Activated naive CD8-positive, alpha-beta T cell (primary cell): ENCODE data around the gene DYRK1A.

Experiments
- H3K27ac Mint-ChIP-seq: one replicate; pipeline ENCODE4 v1.8.0; 2021; ENCODE audit warnings: mixed read lengths
- H3K27me3 Mint-ChIP-seq: one replicate; pipeline ENCODE4 v1.8.0; 2021; ENCODE audit warnings: mixed read lengths
- H3K36me3 Mint-ChIP-seq: one replicate; pipeline ENCODE4 v1.8.0; 2021; ENCODE audit warnings: mixed read lengths
- H3K4me1 Mint-ChIP-seq: one replicate; pipeline ENCODE4 v1.8.0; 2021; ENCODE audit warnings: low read depth, mixed read lengths
- H3K4me3 Mint-ChIP-seq: one replicate; pipeline ENCODE4 v1.8.0; 2021; ENCODE audit warnings: mild to moderate bottlenecking, mixed read lengths
- H3K9me3 Mint-ChIP-seq: one replicate; pipeline ENCODE4 v1.8.0; 2021; ENCODE audit warnings: low read depth, mixed read lengths

DYRK1A gene

DNA sequence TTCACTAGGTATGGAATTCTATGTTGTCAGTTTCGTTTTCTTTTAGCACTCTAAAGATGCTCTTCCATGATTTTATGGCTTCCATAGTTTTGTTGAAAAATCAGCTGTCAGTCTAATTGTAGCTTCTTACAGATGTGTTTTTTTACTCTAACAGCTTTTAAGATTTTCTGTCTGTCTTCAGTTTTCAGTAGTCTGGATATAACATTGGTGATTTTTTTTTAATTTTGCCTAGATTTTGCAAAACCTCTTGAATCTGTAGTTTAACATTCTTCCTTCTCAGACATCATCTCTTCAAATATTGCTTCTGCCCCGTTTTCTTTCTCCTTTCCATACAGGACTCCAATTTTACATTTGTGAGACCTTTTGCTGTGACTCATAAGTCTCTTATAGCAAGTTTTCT is 17.9 kb upstream of the DYRK1A start:
- Mint-ChIP-seq H3K27me3 (no peaks in the 10 kb centered on the region), H3K27ac (no peak overlapping the region), H3K4me3 (no peak overlapping the region), H3K36me3 (peaks cover 9% of the 10 kb centered on the region), H3K4me1 (no peaks in the 10 kb centered on the region), H3K9me3 (peaks cover 17% of the 10 kb centered on the region)

GRCh38 chr21:37350472-37350871 is 16.1 kb upstream of the DYRK1A start:
- H3K36me3 Mint-ChIP-seq: peaks cover 9% of the 10 kb centered on the region
- H3K27ac Mint-ChIP-seq: no peak overlapping the region
- no peaks in the 10 kb centered on the region for H3K4me1 Mint-ChIP-seq
- no peak overlapping the region for H3K4me3 Mint-ChIP-seq
- H3K9me3 Mint-ChIP-seq: peaks cover 17% of the 10 kb centered on the region
- no peaks in the 10 kb centered on the region for H3K27me3 Mint-ChIP-seq

DNA sequence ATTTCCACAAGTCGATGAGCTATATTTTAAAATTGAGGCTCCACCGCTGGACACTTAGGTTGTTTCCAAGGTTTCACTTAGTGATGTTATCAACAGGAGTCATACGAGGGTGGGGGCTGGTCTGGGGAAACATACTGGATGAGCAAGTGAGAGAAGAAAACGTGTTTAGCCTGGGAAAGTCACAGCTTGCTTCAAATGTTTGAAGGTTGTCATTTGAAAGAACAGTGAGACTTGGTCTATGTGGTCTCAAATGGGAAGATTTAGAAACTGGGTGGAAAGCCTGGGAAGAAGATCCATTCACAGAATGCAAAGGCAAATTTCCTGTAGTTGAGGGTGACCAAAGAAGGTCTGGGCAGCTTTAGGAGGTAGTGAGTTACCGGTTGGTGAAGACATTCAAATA is 9.9 kb upstream of the DYRK1A start:
- no peak overlapping the region for H3K4me3 Mint-ChIP-seq
- H3K4me1 Mint-ChIP-seq: peaks cover 4% of the 10 kb centered on the region
- H3K27ac Mint-ChIP-seq: no peak overlapping the region
- H3K9me3 Mint-ChIP-seq: no peaks in the 10 kb centered on the region
- H3K27me3 Mint-ChIP-seq: no peaks in the 10 kb centered on the region
- H3K36me3 Mint-ChIP-seq: no peaks in the 10 kb centered on the region

GRCh38 chr21:37357691-37358090 is 8.9 kb upstream of the DYRK1A start:
- Mint-ChIP-seq H3K4me1 (peaks cover 4% of the 10 kb centered on the region), H3K4me3 (no peak overlapping the region), H3K27ac (no peak overlapping the region), H3K27me3 (no peaks in the 10 kb centered on the region), H3K36me3 (no peaks in the 10 kb centered on the region), H3K9me3 (no peaks in the 10 kb centered on the region)

DNA sequence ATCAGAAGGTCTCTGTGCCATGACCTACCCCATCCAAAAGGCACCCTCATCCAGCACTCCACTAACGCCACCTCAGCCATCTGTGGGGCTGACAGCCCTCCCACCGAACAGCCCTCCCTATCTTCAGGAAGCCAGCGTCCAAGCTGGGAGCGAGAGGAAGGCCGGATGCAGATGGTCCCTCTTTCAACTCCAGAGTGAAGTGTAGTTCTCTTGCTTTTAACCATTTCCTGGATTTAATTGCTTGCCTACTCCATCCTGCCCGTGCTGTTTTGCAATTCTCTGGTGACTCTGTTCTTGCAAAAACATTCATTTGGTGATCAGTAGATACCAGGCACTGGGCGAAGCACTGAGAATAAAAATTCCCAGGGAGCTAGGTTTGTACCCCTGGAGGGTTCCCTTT is 8.2 kb upstream of the DYRK1A start:
- no peaks in the 10 kb centered on the region for H3K9me3 Mint-ChIP-seq
- no peaks in the 10 kb centered on the region for H3K36me3 Mint-ChIP-seq
- no peaks in the 10 kb centered on the region for H3K27me3 Mint-ChIP-seq
- H3K4me1 Mint-ChIP-seq: peaks cover 4% of the 10 kb centered on the region
- no peak overlapping the region for H3K27ac Mint-ChIP-seq
- no peak overlapping the region for H3K4me3 Mint-ChIP-seq

GRCh38 chr21:37363936-37364335 is 2.6 kb upstream of the DYRK1A start:
- Mint-ChIP-seq H3K9me3 (no peaks in the 10 kb centered on the region), H3K36me3 (no peaks in the 10 kb centered on the region), H3K27me3 (no peaks in the 10 kb centered on the region), H3K4me1 (peaks cover 18% of the 10 kb centered on the region), H3K27ac (no peak overlapping the region), H3K4me3 (no peak overlapping the region)

- no peaks in the 10 kb centered on the region for H3K9me3 Mint-ChIP-seq
- peak overlapping the region; percentile 97 for H3K27ac Mint-ChIP-seq
- peak overlapping the region; percentile 95 for H3K4me3 Mint-ChIP-seq
- no peaks in the 10 kb centered on the region for H3K27me3 Mint-ChIP-seq
- no peaks in the 10 kb centered on the region for H3K36me3 Mint-ChIP-seq
- H3K4me1 Mint-ChIP-seq: peaks cover 26% of the 10 kb centered on the region
These were observed 1.9 kb upstream of the DYRK1A start for GRCh38 chr21:37364722-37365121.

DNA sequence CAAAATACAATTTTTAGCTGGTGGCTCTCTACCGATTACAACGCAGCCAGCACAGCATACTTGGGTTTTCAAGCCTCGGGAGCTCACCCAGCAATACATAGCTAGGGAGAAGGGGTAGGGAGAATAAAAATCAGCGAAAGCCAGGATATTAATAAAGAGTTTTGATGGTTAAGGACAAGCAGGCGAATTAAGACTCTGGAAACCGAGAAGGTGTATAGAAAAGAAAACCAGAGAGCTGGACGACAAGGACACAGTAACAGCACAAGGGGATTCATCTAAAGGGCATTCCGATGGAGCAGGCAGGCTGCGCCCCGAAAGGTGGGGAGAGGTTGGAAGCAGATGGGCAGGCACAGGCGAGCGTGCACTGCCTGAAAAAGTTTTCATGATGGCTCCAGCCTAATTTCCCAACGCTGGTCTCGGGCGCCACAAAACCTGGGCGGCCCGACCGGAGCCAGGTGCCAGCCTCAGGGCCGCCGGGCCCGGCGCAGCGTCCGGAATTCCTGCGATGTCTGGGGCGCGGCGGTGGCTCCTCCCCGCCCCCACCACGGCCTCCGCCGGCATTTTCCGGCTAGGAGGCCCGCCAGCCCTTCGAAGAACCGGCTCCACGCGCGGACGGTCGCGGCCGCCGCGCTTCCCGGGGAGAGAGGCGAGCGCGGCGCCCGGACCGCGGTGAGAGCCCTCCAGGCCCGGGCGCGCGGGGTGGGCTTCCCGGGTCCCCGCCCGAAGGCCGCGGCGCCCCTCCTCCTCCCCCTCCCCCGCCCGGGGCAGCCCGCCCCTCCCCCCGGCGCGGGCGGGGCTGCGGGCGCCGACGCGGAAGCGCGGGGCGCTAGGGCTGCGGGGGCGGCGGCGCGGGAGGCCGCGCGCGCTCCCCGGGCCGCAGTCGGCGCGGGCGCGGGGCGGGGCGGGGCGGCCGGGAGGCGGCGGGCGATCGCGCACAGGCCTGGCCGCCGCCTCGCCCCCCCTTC is 774 bp upstream of the DYRK1A start:
- peak overlapping the region; percentile 97 for H3K4me3 Mint-ChIP-seq
- H3K27ac Mint-ChIP-seq: peak overlapping the region; percentile 97
- H3K36me3 Mint-ChIP-seq: no peaks in the 10 kb centered on the region
- no peaks in the 10 kb centered on the region for H3K27me3 Mint-ChIP-seq
- H3K9me3 Mint-ChIP-seq: no peaks in the 10 kb centered on the region
- H3K4me1 Mint-ChIP-seq: peaks cover 37% of the 10 kb centered on the region

GRCh38 chr21:37367336-37367702 is 746 bp downstream of the DYRK1A start:
- Mint-ChIP-seq H3K4me1 (peaks cover 51% of the 10 kb centered on the region), H3K4me3 (no peak overlapping the region), H3K9me3 (no peaks in the 10 kb centered on the region), H3K36me3 (no peaks in the 10 kb centered on the region), H3K27ac (no peak overlapping the region), H3K27me3 (no peaks in the 10 kb centered on the region)

- Mint-ChIP-seq H3K27ac (peak overlapping the region; percentile 91), H3K9me3 (no peaks in the 10 kb centered on the region), H3K36me3 (no peaks in the 10 kb centered on the region), H3K27me3 (no peaks in the 10 kb centered on the region), H3K4me1 (peaks cover 56% of the 10 kb centered on the region), H3K4me3 (peak overlapping the region; percentile 94)
These were observed 1.3 kb downstream of the DYRK1A start for GRCh38 chr21:37367703-37368540.

- Mint-ChIP-seq H3K4me1 (peaks cover 64% of the 10 kb centered on the region), H3K4me3 (peak overlapping the region; percentile 94), H3K27ac (peak overlapping the region; percentile 91), H3K27me3 (no peaks in the 10 kb centered on the region), H3K9me3 (no peaks in the 10 kb centered on the region), H3K36me3 (no peaks in the 10 kb centered on the region)
These were observed 2.1 kb downstream of the DYRK1A start for GRCh38 chr21:37368541-37369279.

DNA sequence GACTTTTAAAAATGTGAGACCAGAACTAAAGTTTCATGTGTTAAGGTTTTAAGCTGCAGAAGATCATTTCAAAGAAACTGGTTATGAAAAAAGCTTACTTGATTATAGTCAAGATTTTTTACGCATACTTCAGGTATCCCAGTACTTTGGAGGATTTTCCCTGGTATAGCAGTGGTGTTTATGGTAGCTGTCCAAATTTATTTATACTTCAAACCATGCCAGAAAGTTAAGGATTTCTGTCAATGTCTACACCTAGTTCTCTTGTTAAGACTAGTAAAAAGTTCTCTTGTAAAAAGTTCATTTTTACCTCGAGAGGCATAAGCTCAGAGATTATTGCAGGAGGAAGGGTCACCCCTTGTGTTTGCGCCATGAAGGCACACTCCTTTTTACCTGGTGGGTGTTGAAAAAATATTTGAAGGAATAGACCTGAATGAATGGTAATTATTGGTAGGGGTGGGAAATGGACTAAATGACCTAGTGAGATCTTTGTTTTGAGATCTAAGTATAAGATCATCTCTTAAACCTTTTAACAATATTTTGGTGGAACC is 2.8 kb downstream of the DYRK1A start:
- Mint-ChIP-seq H3K9me3 (no peaks in the 10 kb centered on the region), H3K27me3 (no peaks in the 10 kb centered on the region), H3K36me3 (no peaks in the 10 kb centered on the region), H3K4me1 (peaks cover 65% of the 10 kb centered on the region), H3K4me3 (peak overlapping the region; percentile 94), H3K27ac (peak overlapping the region; percentile 91)

DNA sequence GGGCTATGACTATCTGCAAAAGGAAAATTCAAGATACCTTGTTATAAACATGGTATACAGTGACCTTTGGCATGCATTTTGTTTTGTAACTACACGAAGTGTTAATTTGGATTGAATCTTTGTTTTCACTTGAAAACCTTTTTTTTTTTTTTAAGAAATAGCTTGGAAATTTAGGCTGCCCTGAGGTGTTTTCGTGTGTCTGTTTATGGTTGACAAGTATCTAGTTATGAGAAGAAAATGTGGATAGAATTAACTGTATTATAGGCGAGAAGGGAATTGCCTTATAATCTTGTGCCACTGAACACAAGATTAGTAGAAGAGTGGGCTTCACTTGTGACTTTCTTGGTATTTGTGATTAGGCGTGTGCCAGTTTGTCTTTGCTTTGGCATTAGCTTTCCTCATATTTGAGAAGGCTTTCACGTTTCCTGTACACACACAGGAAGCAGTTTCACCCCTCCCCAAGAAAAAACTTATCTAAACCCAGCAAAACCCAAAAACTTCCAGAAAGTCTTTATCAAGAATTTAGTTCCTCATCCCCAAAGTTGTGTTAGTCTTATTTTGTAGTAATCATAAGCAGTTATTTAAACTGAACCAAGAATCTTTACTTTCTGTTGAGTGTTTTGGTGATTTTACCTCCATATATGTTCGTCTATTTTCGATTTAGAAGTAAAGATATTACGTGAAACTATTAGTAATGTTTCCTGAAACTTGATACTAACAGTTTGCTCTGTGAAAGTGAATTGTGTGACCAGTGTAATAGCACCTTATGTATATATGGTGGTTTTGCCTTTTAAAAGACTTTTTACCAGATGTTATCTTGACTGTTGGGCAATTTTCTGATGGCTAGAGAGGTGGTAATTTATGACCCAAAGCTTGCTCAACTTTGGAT is 3.8 kb downstream of the DYRK1A start:
- peak overlapping the region; percentile 94 for H3K4me3 Mint-ChIP-seq
- no peaks in the 10 kb centered on the region for H3K36me3 Mint-ChIP-seq
- H3K27me3 Mint-ChIP-seq: no peaks in the 10 kb centered on the region
- peak overlapping the region; percentile 91 for H3K27ac Mint-ChIP-seq
- H3K4me1 Mint-ChIP-seq: peaks cover 66% of the 10 kb centered on the region
- no peaks in the 10 kb centered on the region for H3K9me3 Mint-ChIP-seq

GRCh38 chr21:37371041-37371397 is 4.4 kb downstream of the DYRK1A start:
- H3K36me3 Mint-ChIP-seq: no peaks in the 10 kb centered on the region
- peak overlapping the region; percentile 94 for H3K4me3 Mint-ChIP-seq
- H3K4me1 Mint-ChIP-seq: peaks cover 69% of the 10 kb centered on the region
- peak overlapping the region; percentile 91 for H3K27ac Mint-ChIP-seq
- no peaks in the 10 kb centered on the region for H3K9me3 Mint-ChIP-seq
- H3K27me3 Mint-ChIP-seq: no peaks in the 10 kb centered on the region
